ENCODE results near the gene RPS6KB2.

Gene RPS6KB2

DNA sequence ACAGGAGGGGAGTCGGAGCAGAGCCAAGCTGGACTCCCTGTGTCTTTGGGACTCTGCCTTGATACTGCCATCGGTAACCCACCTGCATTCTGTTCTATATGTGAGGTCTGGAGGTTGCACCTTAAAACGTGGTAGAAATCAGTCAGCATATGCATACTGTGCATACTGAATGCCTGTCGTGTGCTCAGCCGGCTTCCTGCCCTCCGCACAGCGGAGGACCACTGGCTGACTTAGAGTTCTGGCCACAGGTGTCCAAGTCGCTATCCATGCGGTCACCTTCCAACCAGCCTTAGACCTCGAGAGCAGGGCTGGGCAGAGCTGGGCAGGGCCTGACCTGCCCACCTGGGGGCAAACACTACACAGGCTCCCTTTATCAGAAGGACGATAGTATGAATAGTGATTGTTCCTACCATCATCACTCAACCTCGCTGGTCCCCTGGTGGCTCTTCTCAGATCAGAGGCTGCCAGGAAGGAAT lies 20.6 kb upstream of the RPS6KB2 start:
- H3K4me3 Mint-ChIP-seq = no peak overlapping the region
- H3K36me3 Mint-ChIP-seq (ENCODE audit: low read depth) = no peaks in the 10 kb centered on the region
- H3K27me3 Mint-ChIP-seq (ENCODE audit: low read depth) = peaks cover 17% of the 10 kb centered on the region
- peaks cover 15% of the 10 kb centered on the region for H3K4me1 Mint-ChIP-seq
- no peak overlapping the region for H3K27ac Mint-ChIP-seq
- TF ChIP-seq, protein P1, sequence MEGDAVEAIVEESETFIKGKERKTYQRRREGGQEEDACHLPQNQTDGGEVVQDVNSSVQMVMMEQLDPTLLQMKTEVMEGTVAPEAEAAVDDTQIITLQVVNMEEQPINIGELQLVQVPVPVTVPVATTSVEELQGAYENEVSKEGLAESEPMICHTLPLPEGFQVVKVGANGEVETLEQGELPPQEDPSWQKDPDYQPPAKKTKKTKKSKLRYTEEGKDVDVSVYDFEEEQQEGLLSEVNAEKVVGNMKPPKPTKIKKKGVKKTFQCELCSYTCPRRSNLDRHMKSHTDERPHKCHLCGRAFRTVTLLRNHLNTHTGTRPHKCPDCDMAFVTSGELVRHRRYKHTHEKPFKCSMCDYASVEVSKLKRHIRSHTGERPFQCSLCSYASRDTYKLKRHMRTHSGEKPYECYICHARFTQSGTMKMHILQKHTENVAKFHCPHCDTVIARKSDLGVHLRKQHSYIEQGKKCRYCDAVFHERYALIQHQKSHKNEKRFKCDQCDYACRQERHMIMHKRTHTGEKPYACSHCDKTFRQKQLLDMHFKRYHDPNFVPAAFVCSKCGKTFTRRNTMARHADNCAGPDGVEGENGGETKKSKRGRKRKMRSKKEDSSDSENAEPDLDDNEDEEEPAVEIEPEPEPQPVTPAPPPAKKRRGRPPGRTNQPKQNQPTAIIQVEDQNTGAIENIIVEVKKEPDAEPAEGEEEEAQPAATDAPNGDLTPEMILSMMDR (IDR thresholded peaks at IDR 0.05; ENCODE audit: unreplicated experiment in 3 of 3) = no peak
- no peaks in the 10 kb centered on the region for H3K9me3 Mint-ChIP-seq

DNA sequence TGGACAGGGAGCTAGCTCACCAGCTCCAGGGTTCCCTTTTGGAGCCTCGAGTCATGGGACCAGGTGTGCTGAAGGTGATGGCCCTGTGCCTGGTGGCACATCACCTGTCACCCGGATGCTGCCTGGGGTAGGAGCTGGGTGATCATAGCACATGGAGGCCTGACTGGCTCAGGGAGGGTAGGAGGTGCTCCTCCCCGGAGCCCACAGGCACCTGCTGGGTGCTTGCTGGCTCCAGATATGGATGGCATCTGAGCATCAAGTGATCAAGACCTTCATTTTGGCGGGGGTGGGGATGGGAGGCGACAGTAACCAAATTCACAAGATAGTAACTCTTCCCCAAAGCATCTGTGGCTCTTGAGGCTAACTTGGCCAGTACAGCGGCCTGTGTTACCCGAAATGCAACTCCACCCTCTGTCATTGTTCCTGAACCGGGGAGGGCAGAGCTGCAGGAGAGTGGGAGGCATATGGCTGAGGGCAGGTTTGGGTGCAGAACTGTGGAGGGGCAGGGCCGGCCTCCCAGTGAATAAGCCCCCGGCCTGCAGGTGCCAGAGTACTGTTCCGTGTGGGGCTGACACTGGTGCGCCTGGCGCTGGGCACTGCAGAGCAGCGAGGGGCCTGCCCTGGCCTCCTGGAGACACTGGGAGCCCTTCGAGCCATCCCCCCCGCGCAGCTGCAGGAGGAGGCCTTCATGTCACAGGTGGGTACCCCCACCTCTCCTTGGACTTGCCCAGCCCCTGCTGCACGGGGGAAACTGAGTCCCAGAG lies 19.7 kb upstream of the RPS6KB2 start:
- Mint-ChIP-seq H3K4me3 (no peak overlapping the region), H3K9me3 (no peaks in the 10 kb centered on the region), H3K27me3 (ENCODE audit: low read depth) (peaks cover 21% of the 10 kb centered on the region), H3K4me1 (peaks cover 24% of the 10 kb centered on the region), H3K36me3 (ENCODE audit: low read depth) (no peaks in the 10 kb centered on the region), H3K27ac (no peak overlapping the region)
- TF ChIP-seq, protein P1 (IDR thresholded peaks at IDR 0.05; ENCODE audit: unreplicated experiment in 3 of 3) = no peak

DNA sequence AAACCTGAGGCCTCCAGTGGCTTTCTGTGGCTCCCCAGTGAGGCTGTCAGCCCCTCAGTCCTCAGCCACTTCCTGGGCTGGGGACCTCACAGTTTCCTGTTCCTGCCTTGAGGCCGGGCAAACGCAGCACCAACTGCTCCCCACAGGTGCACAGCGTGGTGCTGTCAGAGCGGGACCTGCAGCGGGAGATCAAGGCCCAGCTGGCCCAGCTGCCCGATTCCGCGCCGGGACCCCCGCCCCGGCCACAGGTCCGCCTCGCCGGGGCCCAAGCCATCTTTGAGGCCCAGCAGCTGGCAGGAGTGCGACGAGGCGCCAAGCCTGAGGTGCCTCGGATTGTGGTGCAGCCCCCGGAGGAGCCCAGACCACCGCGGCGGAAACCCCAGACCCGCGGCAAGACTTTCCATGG lies 19.0 kb upstream of the RPS6KB2 start:
- Mint-ChIP-seq H3K4me3 (no peak overlapping the region), H3K9me3 (no peaks in the 10 kb centered on the region), H3K4me1 (peaks cover 24% of the 10 kb centered on the region), H3K27me3 (ENCODE audit: low read depth) (peaks cover 26% of the 10 kb centered on the region), H3K27ac (no peak overlapping the region), H3K36me3 (ENCODE audit: low read depth) (no peaks in the 10 kb centered on the region)
- TF ChIP-seq, protein P1 (IDR thresholded peaks at IDR 0.05; ENCODE audit: unreplicated experiment in 3 of 3) = no peak

DNA sequence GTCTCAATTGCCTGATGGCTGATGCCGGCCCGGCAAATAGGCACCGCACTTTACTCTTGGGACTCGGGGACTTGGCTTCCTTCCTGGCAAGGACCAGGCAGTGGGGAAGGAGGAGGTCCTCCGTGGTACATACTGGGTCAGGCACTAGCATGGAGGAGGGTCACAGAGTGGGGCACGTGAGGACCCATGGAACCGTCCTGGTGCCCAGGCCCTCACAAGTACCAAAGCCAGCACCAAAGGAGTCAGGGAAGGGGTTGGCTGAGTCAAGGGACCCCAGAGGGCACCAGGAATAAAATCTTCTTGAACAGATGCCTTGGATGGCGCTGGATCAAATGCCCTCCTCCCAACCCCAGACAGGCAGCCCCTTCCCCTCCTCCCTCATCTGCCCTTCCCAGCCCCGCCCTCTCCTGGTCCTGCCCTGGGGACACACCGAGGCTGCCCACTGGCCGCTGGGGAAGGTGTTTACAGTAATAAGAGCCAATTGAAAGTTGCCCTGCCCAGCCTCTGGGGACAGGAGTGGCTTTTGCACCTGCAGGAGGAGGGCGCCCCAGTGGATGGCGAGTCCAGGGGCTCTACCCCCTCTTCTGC lies 18.4 kb upstream of the RPS6KB2 start:
- H3K27ac Mint-ChIP-seq = no peak overlapping the region
- no peaks in the 10 kb centered on the region for H3K36me3 Mint-ChIP-seq (ENCODE audit: low read depth)
- TF ChIP-seq, protein P1 (IDR thresholded peaks at IDR 0.05; ENCODE audit: unreplicated experiment in 3 of 3) = no peak
- no peaks in the 10 kb centered on the region for H3K9me3 Mint-ChIP-seq
- H3K4me3 Mint-ChIP-seq = no peak overlapping the region
- peaks cover 19% of the 10 kb centered on the region for H3K4me1 Mint-ChIP-seq
- peaks cover 32% of the 10 kb centered on the region for H3K27me3 Mint-ChIP-seq (ENCODE audit: low read depth)

DNA sequence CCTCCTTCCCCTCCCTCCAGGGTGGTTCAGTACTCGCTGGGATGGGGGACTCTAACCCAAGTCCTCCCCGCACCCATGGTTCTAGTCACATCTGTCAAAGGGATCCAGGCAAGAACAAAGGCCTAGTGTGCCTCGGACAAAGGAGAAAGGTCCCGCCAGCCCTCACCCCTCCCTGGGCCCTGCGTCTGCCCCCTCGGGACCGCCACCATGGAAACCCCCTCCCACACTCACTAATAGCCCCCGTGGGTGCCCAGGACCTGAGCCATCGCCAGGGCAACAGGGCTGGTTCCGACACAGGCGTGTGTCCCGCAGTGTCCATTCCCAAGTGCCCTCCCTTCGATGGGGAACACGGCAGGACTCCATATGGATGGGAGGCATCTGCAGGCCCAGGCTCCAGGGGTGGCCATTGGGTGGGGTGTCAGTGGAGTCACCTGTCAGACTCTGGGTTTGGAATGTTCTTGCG lies 17.9 kb upstream of the RPS6KB2 start:
- no peak overlapping the region for H3K27ac Mint-ChIP-seq
- no peaks in the 10 kb centered on the region for H3K9me3 Mint-ChIP-seq
- H3K36me3 Mint-ChIP-seq (ENCODE audit: low read depth) = no peaks in the 10 kb centered on the region
- H3K27me3 Mint-ChIP-seq (ENCODE audit: low read depth) = peaks cover 37% of the 10 kb centered on the region
- TF ChIP-seq, protein P1 (IDR thresholded peaks at IDR 0.05; ENCODE audit: unreplicated experiment in 3 of 3) = no peak
- H3K4me3 Mint-ChIP-seq = no peak overlapping the region
- peaks cover 19% of the 10 kb centered on the region for H3K4me1 Mint-ChIP-seq

Data from nephron (organoid).